Endothelial cell of hepatic sinusoid (primary cell): ENCODE data around the gene EMC8.

Experiments
- in situ Hi-C: cut with HindIII; loops from 2 replicates; pipeline ENCODE4 v1.10.0; 2017; ENCODE audit warnings: low sequenced_read_pairs

EMC8 gene

GRCh38 chr16:85835956-85836705 is 36.8 kb upstream of the EMC8 start:
- in situ Hi-C loops: no loop called here

DNA sequence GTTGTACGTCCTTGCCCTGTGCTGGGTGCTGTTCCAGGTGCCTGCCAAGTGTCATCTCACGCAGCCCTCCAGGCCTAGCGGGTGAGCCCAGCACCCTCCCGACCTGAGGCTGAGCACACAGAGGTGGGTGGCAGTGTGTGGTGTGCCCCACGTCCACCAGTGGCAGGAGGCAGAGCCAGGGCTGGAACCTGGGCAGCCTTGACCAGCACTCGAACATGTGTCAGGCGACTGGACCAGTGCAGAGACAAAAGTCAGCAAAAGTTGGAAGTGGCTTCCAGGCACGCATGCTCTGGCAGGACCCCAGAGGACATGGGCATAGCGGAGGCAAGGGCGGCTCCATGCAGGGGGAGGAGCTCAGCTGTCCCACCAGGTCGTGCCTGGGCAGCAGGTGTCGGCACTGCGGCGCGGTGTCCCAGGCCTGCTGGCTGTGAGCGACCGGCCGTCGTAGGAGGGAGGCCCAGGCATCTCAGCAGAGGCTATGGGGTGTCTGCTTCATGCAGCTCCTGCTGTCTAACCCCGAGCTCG is 35.9 kb upstream of the EMC8 start:
- in situ Hi-C loops: no loop called here

DNA sequence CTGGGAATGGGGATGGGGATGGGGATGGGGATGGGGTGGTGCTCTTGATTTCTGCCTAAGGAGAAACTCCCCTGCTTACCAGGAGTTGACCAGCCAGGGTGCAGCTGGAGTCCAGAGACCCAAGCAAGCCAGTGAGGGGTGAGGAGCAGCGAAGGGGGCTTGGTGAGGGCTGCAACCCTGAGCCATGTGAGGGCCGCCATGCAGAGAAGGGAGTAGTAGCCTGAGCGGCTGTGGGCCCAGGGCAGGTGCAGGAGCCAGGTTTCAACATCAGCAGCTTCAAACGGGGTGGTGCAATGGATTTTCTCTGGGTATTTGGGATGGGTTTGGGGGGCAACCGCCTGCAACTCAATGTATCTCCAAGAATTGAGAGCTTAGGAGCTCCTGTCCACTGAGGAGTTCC is 35.4 kb upstream of the EMC8 start:
- in situ Hi-C loops: no loop called here

DNA sequence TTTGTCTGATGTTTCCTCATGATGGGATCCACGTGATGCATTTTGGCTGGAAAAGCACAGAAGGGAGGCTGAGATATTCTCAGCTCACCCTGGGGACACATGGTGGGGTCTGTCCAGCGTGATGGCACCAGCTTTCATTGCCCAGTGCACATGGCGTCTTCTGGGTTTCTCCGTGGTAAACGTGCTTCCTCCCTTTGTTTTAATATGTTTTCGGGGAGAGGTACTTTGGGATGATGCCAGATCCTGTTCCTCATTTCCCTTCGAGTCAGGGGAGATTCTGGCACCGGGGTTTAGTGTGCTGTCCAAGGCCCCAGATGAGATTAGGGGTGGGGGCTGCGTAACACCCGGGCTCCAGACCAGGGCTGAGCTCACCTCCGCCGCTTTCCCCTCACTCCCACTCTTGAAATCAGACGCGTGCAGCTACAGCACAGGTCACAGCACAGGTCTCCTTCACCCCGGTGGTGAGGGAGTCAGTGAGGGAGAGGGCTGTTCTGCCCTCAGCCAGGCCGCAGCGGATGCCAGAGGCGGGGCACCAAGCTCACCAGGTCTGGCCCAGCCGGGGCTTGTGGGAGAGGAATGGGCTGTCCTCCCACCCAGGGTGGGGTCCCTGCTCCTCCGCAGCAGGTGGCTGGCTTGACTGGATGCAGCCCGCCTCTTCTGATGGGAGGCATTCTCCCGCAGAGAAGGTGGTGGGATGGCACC is 34.0 kb upstream of the EMC8 start:
- in situ Hi-C loops: no loop called here

- in situ Hi-C loops: no loop called here
Observed at GRCh38 chr16:85832570-85833218, 33.4 kb upstream of the EMC8 start.

DNA sequence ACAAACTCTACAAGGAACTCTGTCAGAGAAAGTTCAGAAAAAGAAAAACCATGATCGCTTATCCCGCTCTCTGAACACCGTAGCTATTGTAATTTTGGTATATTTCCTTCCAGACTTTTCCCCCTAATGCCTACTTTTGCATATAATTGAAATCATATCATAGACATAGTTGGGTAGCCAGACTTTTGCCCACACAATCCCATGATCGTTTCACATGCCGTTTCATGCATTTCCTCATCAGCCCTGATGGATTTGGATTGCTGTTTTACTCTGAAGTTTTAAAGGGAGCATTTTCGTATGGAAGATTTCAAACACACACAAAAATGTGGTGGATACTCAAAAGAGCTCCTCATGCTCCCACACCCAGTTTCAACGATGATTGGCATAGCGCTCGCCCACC is 31.5 kb upstream of the EMC8 start:
- in situ Hi-C loops: no loop called here

DNA sequence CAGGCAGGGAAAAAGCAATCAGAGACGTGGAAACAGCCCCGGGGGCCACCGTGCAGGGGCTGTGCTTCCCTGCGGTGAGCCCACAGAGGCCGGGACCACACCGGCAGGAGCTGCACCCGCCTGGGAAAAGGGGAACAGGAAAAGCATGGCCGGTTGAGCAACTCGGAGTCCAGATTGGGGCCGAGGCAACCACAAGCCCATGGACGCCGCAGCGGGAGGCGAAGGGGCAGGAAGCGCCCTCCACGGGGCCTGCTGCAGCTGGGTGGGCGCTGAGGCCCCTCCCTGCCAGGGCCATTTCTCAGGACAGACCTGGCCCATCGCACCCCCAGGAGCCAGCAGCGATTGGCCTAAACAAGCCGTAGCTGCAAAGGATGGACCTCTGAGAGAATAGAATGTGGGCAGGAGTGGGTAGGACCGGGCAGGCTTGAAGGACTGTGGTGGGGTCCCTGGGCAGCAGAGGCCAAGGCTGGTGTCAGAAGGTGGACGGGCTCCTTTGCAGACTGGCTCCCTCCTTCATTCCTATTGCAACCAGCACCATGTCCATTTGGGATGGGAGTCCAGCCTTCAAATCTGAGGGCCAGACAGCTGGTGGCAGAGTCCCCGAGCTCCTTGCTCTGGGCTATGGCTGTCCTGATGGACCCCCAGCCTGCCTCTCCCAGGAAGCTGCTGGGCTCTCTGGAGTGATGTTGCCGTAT is 30.6 kb upstream of the EMC8 start:
- in situ Hi-C loops: no loop called here

GRCh38 chr16:85829171-85829719 is 29.9 kb upstream of the EMC8 start:
- in situ Hi-C loops: no loop called here

- in situ Hi-C loops: no loop called here
Observed at GRCh38 chr16:85828166-85828565, 28.8 kb upstream of the EMC8 start.

DNA sequence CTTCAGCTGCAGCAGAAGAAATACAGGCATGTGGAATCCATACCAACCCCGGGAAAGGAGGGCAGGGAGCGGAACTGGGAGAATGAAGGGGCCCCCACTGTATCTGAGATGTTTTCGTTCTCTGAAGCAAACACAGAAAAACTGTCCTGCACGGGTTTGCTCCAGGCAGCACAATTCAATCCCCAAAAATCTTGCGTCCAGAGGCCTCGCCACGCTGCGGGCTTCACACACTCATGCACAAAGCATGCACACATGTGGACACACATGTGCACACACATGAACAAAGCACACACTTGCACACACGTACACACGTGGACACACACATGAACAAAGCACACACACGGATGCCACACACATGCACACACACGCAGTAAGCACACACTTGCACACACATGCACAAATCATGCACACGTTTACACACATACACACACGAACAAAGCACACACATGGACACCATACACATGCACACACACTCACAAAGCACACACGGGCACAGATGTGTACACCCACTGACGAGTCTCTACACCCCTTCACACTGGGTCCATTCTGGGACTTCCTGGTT is 27.4 kb upstream of the EMC8 start:
- in situ Hi-C loops: no loop called here

GRCh38 chr16:85825326-85825725 is 26.0 kb upstream of the EMC8 start:
- in situ Hi-C loops: no loop called here

DNA sequence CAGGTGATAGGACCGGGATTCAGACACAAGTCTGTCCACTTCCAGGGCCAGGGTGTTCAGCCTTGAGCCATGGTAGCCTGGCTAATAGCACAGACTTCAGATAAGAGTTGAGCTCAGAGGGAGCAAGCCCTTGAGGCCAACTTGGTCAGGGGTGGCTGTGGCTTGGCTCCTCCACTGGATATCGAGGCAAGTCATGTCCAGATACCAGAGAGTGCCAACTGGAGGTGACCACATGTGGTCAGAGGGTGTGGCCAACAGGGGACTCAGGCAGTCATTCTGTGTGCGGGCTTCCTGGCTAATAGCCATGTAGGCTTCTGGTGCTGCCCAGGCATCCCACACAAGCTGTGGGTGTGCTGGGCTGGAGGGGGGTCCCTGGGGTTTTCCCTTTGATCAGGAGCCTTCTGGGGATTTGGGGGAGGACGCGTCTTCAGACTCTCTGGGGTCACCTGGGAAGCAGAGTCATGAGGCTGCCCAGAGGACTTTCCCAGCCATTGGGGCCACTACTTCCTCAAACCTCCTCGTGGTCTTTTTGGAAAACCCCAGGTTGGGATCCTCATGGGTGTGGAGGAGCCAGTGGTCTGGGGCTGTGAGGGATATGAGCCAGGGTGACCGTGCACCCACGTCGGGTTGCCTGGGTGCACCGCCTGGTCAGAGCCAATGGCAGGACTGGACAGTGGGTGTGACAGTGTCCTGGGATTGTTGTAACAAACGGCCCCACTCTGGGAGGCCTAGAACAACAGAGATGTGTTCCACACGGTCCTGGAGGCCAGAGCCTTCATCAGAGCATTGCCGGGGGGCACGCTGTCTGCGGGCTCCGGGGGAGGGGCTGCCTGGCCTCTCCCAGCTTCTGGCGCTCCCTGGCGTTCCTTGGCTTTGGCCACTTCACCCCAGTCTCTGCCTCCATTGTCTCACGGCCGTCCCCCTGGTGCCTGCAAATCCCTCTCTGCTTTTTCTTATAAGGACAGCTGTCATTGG is 25.1 kb upstream of the EMC8 start:
- in situ Hi-C loops: loop anchor here (25.0 kb wide), 1 partner anchor 163 kb away; no protein-coding TSS in a partner anchor

- in situ Hi-C loops: loop anchor here (25.0 kb wide), 1 partner anchor 164 kb away; no protein-coding TSS in a partner anchor
Observed at GRCh38 chr16:85823328-85823920, 24.1 kb upstream of the EMC8 start.

DNA sequence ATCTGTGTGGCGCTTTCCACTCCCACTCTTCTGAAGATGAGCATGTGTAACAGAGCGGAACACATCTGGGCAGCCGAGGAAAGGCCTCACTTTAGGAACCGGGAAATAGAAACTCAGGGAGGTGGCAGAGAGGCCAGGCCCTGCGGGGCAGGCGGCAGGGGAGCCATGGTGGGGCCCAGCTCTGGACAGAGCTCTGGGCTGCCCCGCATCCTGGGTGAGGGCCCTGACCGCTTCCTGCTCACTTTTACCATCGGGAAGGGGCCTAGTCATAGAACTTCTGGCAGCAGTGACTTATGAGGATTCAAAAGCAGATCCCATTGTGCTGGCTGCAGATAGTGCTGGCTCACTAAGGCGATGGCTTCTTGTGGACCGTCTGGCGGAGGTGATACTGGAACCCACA is 22.8 kb upstream of the EMC8 start:
- in situ Hi-C loops: loop anchor here (25.0 kb wide), 1 partner anchor 165 kb away; no protein-coding TSS in a partner anchor

- in situ Hi-C loops: loop anchor here (25.0 kb wide), 1 partner anchor 166 kb away; no protein-coding TSS in a partner anchor
Observed at GRCh38 chr16:85821390-85822135, 22.2 kb upstream of the EMC8 start.

GRCh38 chr16:85820604-85821372 is 21.4 kb upstream of the EMC8 start:
- in situ Hi-C loops: loop anchor here (25.0 kb wide), 1 partner anchor 167 kb away; no protein-coding TSS in a partner anchor

- in situ Hi-C loops: loop anchor here (25.0 kb wide), 1 partner anchor 168 kb away; no protein-coding TSS in a partner anchor
Observed at GRCh38 chr16:85819771-85820170, 20.4 kb upstream of the EMC8 start.
